Transverse colon (tissue), 4 donors: Measurements from ENCODE around the gene PPM1A.

Source experiments
- CTCF ChIP-seq, 5 experiments: fragments of 200-600 bp in 3 of 5; fragments of 450-650 bp in 2 of 5; sonication (generic) in 3 of 5; IDR thresholded peaks; 1 replicate in 2 of 5; 2 replicates in 3 of 5; pipeline ENCODE4 v1.5.1; 2016 to 2017; ENCODE audit warnings: antibody characterized with exemption in 5 of 5, inconsistent platforms in 3 of 5, mild to moderate bottlenecking in 2 of 5, moderate library complexity in 1 of 5
- EP300 ChIP-seq: sonication (generic); formaldehyde crosslinking; IDR thresholded peaks from one replicate; pipeline ENCODE4 v1.6.1; 2017; ENCODE audit warnings: antibody characterized with exemption, low read depth
- POLR2A ChIP-seq: fragments of 450-650 bp; IDR thresholded peaks from one replicate; pipeline ENCODE4 v1.6.1; 2016; ENCODE audit warnings: antibody characterized with exemption, mild to moderate bottlenecking, moderate library complexity
- POLR2AphosphoS5 ChIP-seq, 3 donors: sonication (generic); formaldehyde crosslinking; IDR thresholded peaks; one replicate each; pipeline ENCODE4 v1.6.1; 2016; ENCODE audit warnings: antibody characterized with exemption in 3 of 3

- no peak for TF ChIP-seq EP300
- TF ChIP-seq POLR2AphosphoS5 (IDR thresholded peaks at IDR 0.05): no peak
- no peak for TF ChIP-seq POLR2A
- no peak for TF ChIP-seq CTCF (IDR thresholded peaks at IDR 0.05)
Observed at GRCh38 chr14:60313093-60313492, 64.1 kb downstream of the PPM1A start.
